ENCODE data around the gene FAM9A. TPM values are rescaled to one million over a fixed set of nuclear protein-coding genes. Genes with fewer than 3 reads are reported as not detected.

FAM9A gene
- total RNA-seq, 1 donor from 2014 or later, result not detected

Other genes with a start within 250 kb of the FAM9A start
- 2.3 TPM for gene ANOS1, start 69.2 kb downstream of the FAM9A start, total RNA-seq
- not detected for gene FAM9B, start 232.7 kb upstream of the FAM9A start, total RNA-seq

Data from mesenteric fat pad (tissue), 1 donor.